Nephron progenitor cell (in vitro differentiated cells): Measurements from ENCODE around the gene TMEM154.

Experiments
- DNase-seq: peaks from one replicate; pipeline ENCODE4 v3.0.0; 2021
- H3K27ac Mint-ChIP-seq: 2 replicates; pipeline ENCODE4 v1.8.0; 2021; ENCODE audit warnings: mild to moderate bottlenecking, moderate library complexity, mixed read lengths
- H3K27me3 Mint-ChIP-seq: 2 replicates; pipeline ENCODE4 v1.8.0; 2021; ENCODE audit warnings: mild to moderate bottlenecking, low read depth, mixed read lengths; ENCODE audit not compliant: poor library complexity
- H3K36me3 Mint-ChIP-seq: 2 replicates; pipeline ENCODE4 v1.8.0; 2021; ENCODE audit warnings: low read depth, mixed read lengths
- H3K4me1 Mint-ChIP-seq: 2 replicates; pipeline ENCODE4 v1.8.0; 2021; ENCODE audit warnings: mixed read lengths
- H3K4me3 Mint-ChIP-seq: 2 replicates; pipeline ENCODE4 v1.8.0; 2021; ENCODE audit warnings: mild to moderate bottlenecking, moderate library complexity, mixed read lengths
- H3K9me3 Mint-ChIP-seq: 2 replicates; pipeline ENCODE4 v1.8.0; 2021; ENCODE audit warnings: mild to moderate bottlenecking, moderate library complexity, mixed read lengths
- TF ChIP-seq, protein P1 (sequence below): fragments of 200-600 bp; sonication (generic); IDR thresholded peaks from 2 replicates; pipeline ENCODE4 v1.5.0; 2021; ENCODE audit warnings: antibody characterized with exemption

Gene TMEM154

DNA sequence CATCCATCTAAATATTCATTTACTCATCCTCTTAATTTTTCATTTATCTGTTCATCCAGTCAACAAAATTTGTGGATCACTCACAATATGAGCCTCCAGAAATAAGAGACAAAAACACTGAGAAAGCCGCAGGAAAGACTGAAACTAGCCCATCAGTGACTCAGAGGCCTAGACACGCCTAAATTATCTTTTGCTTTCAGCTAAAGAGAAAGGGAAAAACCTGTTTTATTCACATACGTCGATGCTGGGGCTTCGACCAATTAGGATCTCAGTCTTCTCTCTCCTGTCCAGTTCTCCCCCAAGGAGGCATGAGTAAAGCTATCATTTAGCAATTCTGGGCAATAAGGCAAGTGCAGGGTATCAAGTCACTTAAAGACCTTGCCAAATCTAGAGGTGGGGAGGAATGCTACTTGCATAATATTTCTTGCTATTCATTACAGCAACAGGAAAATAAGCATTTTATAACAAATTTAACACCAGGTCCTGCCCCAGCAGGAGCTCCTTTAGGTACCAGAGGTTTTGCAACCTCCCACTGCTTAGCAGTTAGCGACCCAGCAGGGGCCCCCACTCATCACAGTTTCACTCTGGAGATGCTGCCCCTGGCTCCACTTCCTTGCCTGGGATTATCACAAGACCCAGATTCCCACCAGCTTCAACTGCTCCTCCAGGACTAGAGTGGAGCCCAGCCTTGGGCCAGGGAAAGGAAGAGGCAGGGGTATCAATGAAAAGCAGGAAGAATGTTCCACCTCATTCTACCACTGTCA lies 30.1 kb upstream of the TMEM154 start:
- peaks cover 6% of the 10 kb centered on the region for H3K27me3 Mint-ChIP-seq
- H3K27ac Mint-ChIP-seq, result no peak overlapping the region
- no peak overlapping the region for H3K4me3 Mint-ChIP-seq
- TF ChIP-seq, protein P1, sequence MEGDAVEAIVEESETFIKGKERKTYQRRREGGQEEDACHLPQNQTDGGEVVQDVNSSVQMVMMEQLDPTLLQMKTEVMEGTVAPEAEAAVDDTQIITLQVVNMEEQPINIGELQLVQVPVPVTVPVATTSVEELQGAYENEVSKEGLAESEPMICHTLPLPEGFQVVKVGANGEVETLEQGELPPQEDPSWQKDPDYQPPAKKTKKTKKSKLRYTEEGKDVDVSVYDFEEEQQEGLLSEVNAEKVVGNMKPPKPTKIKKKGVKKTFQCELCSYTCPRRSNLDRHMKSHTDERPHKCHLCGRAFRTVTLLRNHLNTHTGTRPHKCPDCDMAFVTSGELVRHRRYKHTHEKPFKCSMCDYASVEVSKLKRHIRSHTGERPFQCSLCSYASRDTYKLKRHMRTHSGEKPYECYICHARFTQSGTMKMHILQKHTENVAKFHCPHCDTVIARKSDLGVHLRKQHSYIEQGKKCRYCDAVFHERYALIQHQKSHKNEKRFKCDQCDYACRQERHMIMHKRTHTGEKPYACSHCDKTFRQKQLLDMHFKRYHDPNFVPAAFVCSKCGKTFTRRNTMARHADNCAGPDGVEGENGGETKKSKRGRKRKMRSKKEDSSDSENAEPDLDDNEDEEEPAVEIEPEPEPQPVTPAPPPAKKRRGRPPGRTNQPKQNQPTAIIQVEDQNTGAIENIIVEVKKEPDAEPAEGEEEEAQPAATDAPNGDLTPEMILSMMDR, result no peak
- H3K9me3 Mint-ChIP-seq, result peaks cover 9% of the 10 kb centered on the region
- peaks cover 14% of the 10 kb centered on the region for H3K4me1 Mint-ChIP-seq
- DNase-seq, result no peak
- H3K36me3 Mint-ChIP-seq, result no peaks in the 10 kb centered on the region

DNA sequence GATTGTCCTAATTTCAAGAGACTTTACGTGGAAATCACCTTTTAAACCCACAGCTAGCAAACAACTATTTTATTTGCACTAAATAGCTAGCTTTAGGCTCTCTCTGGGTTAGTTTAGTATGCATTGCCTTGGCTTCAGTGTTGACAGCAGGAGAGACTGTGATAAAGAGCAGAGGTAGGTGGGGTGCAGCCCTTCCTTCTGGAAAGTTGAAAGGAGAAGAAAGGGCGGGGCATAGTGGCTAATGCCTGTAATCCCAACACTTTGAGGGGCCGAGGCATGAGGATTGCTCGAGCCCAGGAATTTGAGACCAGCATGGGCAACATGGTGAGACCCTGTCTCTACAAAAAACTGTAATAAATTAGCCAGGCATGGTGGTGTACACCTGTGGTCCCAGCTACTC lies 29.0 kb upstream of the TMEM154 start:
- no peak overlapping the region for H3K27ac Mint-ChIP-seq
- TF ChIP-seq, protein P1, result no peak
- DNase-seq, result no peak

DNA sequence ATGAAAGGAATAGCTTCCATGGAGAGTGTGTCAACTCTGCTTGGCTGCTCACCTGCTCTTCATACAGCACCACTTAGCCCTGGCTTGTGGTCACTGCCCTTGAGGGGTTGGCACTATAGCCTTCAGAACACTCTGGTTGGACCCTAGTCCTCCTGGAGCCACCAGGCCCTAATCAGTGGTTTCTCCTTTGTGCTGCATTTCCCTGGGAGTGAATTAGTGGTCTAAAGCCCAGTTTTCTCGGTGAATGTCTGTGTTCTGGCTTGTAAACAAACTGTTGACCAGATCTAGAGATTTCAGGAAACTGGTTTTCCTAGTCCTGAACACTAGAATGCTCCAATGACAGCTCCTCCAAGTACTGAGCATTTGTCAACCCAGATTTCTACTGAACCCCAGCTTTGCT lies 28.6 kb upstream of the TMEM154 start:
- Mint-ChIP-seq H3K4me3 (no peak overlapping the region), H3K4me1 (peaks cover 14% of the 10 kb centered on the region), H3K27ac (no peak overlapping the region), H3K27me3 (peaks cover 6% of the 10 kb centered on the region), H3K9me3 (peaks cover 10% of the 10 kb centered on the region), H3K36me3 (no peaks in the 10 kb centered on the region)
- TF ChIP-seq, protein P1, result no peak
- DNase-seq, result no peak

More for the DNA sequence above, 29.0 kb upstream of the TMEM154 start:
- Mint-ChIP-seq H3K4me3 (no peak overlapping the region), H3K27me3 (peaks cover 6% of the 10 kb centered on the region), H3K4me1 (peaks cover 14% of the 10 kb centered on the region), H3K9me3 (peaks cover 5% of the 10 kb centered on the region), H3K36me3 (no peaks in the 10 kb centered on the region)

DNA sequence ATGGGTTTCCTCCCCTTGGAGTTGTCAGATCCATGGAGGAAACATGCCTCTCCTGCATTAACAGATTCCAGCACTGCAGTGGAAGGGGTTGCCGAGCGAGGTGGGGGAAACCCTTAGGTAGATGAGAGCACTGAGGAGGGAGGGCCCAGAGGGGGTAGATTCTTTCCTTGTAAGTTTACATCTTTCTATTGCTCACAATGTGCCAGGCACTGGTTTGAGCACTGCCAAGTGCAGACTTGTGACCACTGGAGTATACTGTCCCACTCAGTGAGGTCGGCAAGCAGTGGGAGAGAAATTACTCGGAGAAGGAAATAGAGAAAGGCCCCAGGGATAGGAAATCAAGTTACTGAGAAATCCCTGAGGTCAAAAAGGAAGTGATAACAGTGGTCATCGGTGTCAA lies 27.8 kb upstream of the TMEM154 start:
- DNase-seq, result no peak
- H3K27ac Mint-ChIP-seq, result no peak overlapping the region
- TF ChIP-seq, protein P1, result no peak
- H3K4me1 Mint-ChIP-seq, result peaks cover 14% of the 10 kb centered on the region
- H3K36me3 Mint-ChIP-seq, result no peaks in the 10 kb centered on the region
- H3K4me3 Mint-ChIP-seq, result no peak overlapping the region
- peaks cover 6% of the 10 kb centered on the region for H3K27me3 Mint-ChIP-seq
- H3K9me3 Mint-ChIP-seq, result peaks cover 12% of the 10 kb centered on the region

DNA sequence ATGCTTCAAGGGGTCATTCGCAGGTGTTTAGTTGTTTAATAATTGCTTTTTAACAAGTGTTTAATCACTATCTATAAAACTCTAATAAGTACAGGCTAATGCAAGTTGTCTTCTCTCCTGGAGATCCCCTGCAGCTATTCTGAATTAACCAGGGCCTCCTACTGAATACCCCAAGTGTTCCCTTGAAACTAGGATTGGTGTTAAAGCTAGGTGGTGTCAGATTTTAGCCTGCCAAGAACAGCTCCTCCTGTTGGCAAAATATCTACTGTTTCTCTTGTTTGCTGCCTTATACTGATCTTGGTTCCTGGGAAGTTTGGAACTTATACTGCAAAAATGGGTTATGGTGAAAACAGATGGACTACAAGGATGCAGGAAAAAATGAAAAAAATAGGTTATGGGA lies 26.1 kb upstream of the TMEM154 start:
- Mint-ChIP-seq H3K4me1 (peaks cover 14% of the 10 kb centered on the region), H3K27ac (no peak overlapping the region), H3K36me3 (no peaks in the 10 kb centered on the region), H3K27me3 (peaks cover 15% of the 10 kb centered on the region), H3K9me3 (peaks cover 12% of the 10 kb centered on the region), H3K4me3 (no peak overlapping the region)
- no peak for DNase-seq
- TF ChIP-seq, protein P1, result no peak

DNA sequence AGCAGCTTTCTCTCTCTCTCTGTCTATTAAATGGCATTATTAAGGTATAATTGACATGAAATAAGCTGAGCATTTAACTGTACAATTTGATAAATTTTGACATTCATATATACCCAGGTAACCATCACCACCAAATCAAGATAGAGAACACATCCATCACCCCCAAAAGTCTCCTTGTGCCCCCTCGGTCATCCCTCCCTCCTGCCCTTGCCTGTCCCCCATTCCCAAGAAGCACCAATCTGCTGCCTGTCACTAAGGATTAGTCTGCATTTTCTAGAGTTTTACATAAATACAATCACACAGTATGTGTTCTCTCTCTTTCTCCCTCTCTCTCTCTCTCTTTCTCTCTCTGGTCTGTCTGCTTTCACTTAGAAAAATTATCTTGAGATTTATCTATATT lies 25.0 kb upstream of the TMEM154 start:
- H3K9me3 Mint-ChIP-seq, result peaks cover 12% of the 10 kb centered on the region
- TF ChIP-seq, protein P1, result no peak
- peaks cover 20% of the 10 kb centered on the region for H3K4me1 Mint-ChIP-seq
- no peaks in the 10 kb centered on the region for H3K36me3 Mint-ChIP-seq
- H3K4me3 Mint-ChIP-seq, result no peak overlapping the region
- H3K27me3 Mint-ChIP-seq, result peaks cover 19% of the 10 kb centered on the region
- no peak for DNase-seq
- no peak overlapping the region for H3K27ac Mint-ChIP-seq
